RCC 7860 (cell line): Measurements from ENCODE around the gene AP5Z1.
A peak's percentile ranks its signal among the peaks of the same experiment; 100 is the strongest.

Source experiments
- DNase-seq: peaks from one replicate; pipeline ENCODE4 v3.0.0-alpha.2; 2015; ENCODE audit warnings: low spot score
- FAIRE-seq: peaks from 2 replicates; lab custom pipeline; 2012; peaks lifted over from hg19 to GRCh38; lab: Jason Lieb, UNC

The AP5Z1 gene

DNA sequence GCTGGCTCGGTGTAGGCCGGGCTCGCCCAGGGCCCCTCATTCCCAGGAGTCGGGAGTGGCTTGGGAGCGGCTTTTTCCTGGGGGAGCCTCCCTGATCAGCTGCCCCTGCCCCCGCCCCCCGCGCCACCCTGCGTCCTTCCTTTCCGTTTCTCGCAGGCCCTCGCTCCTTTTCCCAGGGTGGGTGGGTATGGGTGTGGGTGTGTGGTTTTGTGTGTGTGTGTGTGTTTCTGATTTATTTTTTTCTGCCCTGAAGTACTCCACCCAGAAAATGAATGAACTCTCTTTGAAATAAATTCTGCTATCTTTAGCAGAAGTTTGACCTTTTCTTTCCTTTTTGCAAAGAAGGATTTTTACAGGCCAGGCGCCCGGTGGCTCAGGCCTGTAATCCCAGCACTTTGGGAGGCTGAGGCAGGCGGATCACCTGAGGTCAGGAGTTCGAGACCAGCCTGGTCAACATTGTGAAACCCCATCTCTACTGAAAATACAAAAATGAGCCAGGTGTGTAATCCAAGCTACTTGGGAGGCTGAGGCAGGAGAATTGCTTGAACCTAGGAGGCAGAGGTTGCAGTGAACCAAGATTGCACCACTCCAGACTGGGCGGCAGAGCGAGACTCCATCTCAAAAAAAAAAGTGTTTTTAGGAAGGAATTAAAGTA is 30.0 kb upstream of the AP5Z1 start:
- FAIRE-seq (no peak), DNase-seq (no peak)

DNA sequence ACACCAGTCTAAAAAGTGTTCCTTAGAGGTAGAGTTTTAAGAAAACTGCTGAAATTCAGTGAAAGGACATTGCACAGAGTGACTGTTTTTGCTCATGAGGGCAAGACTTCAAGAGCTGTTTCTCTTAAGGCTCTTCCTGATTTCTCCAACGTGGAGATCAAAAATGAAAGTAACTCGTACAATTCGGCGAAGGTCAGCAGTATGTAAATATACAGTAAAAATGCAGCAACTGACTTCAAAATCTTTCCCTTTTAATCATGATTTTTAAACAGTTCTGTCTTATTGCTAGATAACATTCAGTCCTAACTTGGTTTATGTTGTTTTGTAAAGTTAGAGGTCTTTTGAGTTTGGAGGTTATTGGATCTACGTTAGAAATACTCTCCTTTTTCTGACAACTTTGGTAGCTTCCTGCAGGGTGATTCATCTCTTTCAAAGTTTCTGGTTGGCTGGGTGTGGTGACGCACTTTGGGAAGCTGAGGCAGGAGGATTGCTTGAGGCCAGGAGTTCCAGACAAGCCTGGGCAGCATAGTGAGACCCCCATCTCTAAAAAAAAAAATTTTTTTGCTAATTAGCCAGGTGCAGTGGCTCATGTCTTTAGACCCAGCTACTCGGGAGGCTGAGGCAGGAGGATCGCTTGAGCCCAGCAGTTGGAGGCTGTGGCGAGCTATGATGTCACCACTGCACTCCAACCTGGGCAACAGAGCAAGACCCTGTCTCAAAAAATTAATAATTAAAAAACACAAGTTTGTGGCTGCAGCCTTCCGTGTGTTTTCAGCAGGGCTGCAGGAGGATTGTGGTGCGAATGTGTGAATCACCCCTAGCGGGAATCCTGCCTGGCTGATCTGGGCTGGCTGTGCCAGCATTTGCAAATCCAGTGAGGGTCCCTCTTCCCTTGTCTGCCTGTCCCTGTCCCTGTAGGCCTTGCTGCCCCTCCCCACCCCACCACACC is 29.2 kb upstream of the AP5Z1 start:
- FAIRE-seq (peak; percentile 82), DNase-seq (peak; percentile 83)

DNA sequence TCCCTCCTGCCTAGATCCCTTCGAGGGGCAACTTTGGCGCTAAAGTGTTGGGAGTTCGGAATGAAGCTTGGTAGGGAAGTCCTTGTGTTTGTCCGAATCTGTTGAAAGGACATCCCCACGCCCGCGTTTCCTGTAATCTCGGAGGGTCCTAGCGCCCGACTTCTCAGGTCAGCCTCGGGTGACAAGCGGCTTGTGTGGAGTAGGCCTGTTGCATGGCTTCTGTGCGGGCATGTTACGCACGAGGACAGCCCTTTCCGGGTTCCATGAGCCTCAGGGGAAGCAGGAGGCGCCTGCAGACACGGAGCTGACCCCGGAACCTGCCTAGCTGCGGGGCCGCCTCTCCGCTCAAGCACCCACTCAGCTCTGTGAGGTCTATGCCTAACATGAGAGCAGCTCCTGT is 28.4 kb upstream of the AP5Z1 start:
- FAIRE-seq: no peak

DNA sequence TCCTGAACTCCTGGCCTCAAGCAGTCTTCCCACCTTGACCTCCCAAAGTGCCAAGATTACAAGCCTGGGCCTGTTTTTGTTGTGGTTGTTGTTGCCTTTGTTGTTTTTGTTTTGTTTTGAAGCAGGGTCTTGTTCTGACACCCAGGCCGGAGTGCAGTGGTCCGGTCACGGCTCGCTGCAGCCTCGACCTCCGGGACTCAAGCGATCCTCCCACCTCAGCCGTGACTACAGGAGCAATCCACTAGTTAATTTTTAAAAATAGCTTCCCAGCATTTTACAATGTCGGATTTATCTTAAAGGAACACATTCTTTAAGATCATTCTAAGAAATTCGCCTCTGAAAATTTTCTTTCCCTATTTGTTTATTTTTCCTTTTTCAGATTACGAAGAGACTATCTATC is 27.7 kb upstream of the AP5Z1 start:
- FAIRE-seq: peak; percentile 91
- DNase-seq: peak; percentile 64

More for the DNA sequence above, 28.4 kb upstream of the AP5Z1 start:
- no peak for DNase-seq

DNA sequence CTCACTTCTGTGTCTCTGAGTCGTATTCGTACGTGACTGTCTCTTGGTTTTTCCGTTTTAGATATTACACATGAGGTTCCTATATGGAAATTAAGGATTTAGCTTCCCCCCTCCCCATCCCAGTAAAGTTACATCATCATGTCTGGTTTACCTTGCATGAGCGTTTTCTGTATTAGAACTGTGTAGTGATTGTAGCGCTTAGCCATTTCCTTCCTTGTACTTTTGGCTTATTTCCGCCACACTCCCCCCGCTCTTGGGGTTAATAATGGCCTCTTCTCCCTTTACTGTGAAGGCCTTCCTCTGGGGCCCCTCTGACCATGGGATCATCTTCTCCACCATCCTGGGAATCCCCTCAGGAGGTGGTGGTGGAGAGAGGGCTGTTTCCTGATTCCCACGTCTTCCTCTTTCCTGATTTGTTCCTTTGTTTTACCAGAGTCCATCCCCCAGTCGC is 27.2 kb upstream of the AP5Z1 start:
- FAIRE-seq: no peak
- peak; percentile 76 for DNase-seq

DNA sequence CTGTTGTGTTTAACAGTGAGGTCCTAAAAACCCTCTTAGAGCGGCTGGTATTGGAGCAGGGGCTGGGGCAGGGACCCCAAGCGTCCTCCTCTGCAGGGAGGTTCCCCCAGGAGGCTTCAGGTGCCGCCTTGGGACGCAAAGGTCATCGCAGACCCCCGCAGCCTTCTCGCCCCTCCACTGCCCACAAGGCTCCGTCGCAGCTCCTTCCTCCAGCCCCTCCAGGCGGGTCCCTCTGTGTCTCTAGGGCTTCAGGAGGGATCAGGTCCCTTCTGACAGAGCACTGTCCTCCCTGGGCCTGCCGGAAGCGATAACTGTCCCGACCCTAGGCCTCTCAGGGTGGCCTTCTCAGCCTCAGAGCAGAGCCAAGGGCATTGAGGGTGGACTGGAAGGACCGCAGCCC is 26.1 kb upstream of the AP5Z1 start:
- no peak for FAIRE-seq
- DNase-seq: no peak

DNA sequence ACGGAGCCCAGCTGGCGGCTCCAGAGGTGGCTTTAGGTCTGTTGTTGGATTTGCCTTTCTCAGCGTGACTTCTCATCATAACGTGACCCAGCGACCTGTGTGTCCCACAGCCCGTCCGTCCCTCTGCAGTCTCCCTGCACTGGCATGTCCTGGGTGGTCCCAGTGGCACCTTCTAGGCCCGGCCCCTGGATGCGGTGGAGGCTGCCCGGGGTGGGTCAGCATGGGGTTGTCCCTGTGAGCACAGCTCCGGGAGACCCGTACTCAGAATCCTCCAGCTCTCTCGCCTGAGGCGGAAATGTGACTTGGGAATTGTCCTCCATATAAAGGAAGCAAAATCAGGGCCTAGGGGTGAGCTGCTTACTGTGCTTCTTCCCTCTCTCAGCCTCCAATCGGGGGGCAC is 25.6 kb upstream of the AP5Z1 start:
- no peak for FAIRE-seq
- no peak for DNase-seq

DNA sequence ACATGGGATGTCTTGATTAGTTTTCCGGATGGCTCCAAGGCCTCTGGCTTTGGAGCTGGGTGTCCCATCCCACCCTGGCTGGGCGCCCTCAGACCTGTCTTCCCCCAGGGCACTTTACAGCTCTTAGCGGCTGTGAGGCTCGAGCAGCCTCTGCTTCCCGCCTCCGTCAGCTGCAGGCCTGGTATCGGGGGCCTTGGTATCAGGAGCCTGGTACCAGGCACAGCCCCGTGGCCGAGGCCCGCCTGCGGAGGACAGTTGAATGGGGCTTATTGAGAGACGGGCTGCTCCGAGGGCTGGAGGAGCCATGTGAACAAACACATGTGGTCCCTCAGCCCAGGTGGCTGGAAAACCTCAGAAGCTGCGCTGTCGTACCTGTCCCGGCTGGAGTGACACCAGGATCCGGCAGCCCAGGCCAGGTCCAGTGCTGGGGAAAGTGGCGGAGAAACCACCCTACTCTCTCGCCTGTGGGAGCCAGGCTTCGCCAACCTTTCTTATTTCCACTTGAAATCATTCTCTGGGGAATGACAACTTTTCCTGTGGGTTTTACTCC is 23.9 kb upstream of the AP5Z1 start:
- no peak for DNase-seq
- no peak for FAIRE-seq

DNA sequence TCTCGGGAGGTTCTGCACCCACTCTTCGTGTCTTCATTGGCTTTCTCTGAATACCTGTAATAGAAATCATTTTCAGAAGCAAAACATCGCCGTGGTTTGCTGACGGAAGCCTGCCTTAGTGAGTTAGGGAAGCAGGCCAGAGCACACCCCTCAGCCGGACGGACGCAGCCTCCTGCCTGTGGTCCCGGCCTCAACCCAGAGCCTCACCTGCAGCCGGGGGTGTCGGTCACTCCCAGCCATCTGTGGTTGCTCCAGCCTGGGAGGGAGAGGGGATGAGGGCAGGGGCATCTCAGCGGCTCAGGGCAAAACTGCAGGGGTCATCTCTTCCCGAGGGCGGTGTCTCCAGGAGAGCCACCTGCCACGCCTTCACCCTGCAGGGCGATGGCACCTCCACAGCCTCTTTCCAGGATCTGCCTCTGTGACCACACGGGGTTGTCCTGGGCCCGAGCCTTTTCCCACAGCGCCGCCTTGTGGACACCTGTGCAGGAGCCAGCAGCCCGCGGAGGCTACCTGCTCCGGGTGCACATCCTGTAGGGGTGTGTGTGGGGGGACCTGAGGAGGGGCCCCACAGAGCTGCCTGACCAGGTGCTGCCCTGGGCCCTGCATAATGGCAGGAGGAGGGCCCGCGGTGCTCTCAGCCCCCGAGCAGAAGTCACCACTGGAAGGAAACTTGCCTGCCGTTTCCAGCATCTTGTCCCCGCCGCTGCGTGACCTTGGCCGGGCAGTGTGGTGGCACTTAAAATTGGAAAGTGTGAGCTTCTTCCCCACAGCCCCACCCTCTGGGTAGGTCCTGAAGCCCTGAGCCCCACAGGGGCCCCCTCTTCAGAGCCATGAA is 21.6 kb upstream of the AP5Z1 start:
- DNase-seq (peak; percentile 47), FAIRE-seq (no peak)

DNA sequence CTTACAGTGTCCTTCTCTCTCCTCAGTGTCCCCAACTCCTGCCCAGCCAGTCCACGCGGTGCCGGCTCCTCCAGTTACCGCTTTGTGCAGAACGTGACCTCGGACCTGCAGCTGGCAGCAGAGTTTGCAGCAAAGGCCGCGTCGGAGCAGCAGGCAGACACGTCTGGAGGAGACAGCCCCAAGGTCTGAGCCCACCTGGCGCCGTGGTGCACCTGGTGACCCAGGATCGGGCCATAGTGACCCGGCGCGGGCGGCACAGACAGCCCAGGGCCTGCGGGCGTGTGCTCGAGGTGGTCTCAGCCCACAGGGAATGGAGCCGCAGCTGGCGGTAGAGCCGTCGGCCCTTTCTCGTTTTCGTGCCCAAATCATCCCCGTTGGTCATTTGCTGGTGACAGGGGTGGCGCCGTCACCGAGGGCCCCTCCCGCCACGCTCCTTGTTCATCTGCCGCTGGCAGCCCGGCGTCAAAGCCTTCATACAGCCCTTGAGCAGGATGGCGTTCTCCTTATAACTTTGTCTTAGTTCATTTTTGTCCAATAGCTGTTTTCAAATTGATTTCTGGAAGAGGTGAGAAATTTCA is 20.9 kb upstream of the AP5Z1 start:
- FAIRE-seq (no peak), DNase-seq (no peak)

DNA sequence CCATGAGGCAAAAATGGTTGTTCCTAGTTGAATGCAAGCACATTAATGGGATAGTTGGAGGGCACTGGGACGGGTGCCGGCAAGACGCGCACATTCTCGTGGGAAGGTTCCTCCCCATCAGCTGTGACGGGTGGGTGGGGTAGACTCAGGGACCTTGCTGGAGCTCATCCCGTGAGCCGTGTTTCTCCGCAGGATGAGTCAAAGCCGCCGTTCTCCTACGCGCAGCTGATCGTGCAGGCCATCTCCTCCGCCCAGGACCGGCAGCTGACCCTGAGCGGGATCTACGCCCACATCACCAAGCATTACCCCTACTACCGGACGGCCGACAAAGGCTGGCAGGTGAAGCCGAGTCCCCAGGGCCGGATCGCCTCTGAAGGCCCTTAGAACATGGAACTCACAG is 20.4 kb upstream of the AP5Z1 start:
- DNase-seq (no peak), FAIRE-seq (no peak)

DNA sequence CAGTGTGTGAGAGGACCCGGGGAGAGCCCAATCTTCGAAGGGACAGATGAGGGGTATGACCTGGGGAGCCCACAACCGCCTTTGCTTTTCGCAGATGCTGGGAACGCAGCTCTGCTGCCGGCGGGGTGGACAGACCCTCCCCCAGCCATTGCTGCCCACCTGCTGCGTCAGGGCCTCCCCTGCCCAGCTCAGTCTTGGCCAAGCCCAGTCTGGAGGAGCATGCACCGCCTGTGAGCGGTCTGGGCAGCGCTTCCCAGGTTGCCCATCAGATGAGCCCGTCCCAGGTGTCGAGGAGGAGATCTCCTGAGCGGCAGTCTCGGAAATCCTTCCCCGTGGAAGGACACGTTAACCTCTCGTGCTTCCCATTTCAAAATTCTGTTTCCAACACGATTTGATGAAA is 17.3 kb upstream of the AP5Z1 start:
- FAIRE-seq: no peak
- DNase-seq: no peak

DNA sequence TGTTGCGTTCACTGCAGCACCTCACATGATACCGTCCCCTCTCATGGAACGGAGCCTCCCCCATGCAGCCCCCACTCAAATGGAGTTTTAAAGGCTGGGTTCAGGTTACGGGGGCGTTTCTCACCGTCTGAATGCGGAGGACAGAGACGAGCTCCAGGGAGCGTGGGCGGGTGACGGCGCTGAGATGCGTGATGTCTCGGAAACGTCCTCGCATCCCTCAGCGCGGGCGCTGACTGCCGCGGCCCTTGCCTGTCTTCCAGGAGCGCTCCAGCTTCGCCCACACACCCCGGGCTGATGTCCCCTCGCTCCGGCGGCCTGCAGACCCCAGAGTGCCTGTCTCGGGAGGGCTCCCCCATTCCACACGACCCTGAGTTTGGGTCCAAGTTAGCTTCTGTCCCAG is 16.6 kb upstream of the AP5Z1 start:
- DNase-seq (no peak), FAIRE-seq (no peak)

DNA sequence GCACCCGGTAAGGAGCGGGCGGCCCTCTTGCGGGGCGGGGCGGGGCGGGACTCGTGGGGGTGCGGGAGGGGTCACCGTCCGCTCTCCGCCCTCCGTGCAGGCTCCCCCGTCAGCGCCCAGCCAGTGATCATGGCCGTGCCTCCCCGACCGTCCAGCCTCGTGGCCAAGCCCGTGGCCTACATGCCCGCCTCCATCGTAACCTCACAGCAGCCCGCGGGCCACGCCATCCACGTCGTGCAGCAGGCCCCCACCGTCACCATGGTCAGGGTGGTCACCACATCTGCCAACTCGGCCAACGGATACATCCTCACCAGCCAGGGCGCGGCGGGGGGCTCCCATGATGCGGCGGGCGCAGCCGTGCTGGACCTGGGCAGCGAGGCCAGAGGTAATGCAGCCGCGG is 16.2 kb upstream of the AP5Z1 start:
- DNase-seq (no peak), FAIRE-seq (no peak)

DNA sequence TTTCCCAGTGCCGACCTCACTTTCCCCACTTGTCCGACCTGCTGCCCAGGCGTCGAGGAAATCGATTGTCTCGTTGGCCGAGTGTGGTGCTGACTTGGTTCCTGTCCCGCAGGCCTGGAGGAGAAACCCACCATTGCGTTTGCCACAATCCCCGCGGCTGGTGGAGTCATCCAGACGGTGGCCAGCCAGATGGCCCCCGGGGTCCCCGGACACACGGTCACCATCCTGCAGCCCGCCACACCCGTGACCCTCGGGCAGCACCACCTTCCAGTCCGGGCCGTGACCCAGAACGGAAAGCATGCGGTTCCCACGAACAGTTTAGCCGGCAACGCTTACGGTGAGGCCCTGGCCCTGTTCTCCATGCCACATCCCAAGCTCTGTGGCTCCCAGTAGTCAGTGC is 14.5 kb upstream of the AP5Z1 start:
- DNase-seq (no peak), FAIRE-seq (no peak)

DNA sequence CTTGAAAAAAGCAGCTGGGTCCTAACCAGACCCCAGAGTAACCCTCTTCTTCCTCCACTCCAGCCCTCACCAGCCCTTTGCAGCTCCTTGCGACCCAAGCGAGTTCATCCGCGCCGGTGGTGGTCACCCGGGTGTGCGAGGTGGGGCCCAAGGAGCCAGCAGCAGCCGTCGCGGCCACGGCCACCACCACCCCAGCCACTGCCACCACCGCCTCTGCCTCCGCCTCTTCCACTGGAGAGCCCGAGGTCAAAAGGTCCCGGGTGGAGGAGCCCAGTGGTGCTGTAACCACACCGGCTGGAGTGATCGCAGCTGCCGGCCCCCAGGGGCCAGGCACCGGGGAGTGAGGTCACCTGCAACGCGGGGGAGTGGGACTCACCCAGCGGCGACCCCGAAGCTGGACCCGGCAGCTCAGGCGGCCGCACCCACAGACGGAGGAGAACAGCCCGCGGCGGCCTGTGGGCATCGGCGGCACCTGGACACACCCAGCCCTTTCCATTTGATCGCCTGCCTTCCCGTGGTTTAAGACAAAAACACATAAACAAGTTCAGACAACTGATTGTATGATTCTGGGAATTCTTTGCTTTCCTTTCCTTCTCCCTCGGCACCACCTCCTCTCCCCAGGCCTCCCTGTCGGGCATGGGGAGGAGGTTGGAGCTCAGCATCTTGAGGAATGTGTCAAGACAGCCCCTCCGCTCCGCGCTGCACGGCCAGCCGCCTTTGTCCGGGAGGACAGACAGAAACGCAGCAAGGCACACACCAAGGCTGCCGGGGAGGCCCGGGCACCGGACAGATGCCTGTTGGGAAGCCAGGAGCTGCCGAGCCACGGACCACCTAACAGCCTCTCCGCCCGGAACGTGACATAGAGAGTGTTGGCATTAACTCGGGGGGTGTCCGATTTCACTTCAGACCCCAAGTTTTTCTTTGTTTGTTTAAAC is 13.0 kb upstream of the AP5Z1 start:
- FAIRE-seq (no peak), DNase-seq (no peak)

DNA sequence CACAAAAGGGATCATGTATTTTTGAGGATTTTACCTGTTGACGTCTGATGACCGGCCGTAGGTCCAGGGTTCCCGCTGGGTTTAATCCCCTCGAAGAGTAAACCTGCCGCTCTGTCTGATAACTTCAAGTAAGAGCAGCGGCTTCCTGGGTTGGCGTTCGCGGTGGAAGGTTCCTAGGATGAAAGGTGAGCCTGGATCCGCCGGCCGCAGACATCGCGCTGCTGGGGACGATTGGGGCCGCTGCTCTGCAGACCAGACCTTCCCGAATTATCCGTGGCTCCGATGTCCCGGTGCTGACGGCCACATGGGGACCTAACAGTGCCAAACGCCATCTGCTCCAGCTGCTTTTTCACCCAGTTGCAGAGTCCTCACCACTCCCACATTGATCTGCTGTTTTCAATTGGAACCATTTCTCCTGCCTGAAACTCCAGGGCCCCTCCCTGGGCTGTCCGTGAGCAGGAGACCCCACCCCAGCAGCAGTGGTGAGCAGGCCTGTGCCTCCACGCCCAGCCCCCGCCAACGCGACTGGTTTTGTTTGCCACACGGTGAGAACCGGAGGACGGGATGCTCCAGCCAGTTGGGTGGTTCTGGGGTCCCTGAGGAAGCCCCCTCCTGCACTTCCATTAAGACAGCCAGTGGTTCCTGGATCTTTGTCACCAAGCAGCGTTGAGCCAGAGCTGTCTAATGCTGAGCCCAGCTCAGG is 12.2 kb upstream of the AP5Z1 start:
- FAIRE-seq: no peak

DNA sequence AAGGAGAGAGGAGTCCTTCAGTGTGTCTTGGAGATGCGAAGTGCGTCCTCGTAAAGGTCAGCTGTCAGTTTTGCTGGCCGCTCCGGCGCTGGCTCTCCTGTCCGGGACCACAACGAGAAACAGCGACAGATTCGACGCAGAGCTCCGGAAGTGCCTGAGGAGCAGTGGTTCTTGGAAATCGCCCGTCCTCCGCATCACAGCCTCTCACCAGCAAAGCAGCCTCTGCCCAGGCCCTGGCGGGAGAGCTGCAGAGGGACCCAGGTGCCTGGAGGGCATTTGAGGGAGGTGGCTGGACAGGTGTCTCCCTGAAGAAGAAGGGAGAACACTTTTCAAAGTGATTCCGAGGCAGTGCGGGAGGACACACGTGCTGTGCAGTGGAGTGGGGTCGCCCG is 11.6 kb upstream of the AP5Z1 start:
- no peak for FAIRE-seq
- DNase-seq: no peak

More for the DNA sequence above, 12.2 kb upstream of the AP5Z1 start:
- DNase-seq: no peak

DNA sequence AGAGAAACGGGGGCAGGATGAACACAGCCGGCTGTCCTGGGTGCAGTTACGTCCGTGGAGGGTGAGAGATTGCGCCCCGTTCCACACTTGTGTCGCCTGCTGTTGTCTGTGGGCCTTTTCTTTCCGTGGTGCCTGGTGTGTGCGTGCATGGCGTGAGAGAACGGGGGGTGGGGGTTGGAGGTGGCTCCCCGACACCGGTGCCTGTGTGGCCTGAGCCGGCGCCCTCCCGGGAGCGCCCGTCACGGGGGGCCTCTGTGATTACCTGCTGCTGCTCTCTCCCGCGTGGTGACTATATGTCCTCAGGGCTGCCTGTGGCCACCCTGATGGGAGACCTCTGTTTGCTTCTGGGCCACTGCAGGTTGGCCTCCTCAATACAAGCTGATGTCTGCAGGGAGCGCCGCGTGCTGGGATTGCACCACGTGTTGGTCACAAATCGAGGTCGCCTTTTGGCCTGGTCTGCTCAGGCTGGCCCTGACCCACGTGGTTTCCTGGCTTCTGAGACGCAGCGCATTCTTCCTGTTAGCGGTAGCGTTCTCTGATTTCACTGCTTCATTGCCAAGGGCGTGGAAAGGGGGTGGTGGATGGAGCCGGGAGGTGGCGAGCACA is 10.9 kb upstream of the AP5Z1 start:
- DNase-seq (no peak), FAIRE-seq (no peak)
